WTC11 (cell line): ENCODE data around the gene TMC4. TPM values are rescaled to one million over a fixed set of nuclear protein-coding genes. Genes with fewer than 3 reads are reported as not detected.

Experiments used
- ATAC-seq: fragments of 200-7000 bp; cut with Tn5 transposase; 2 replicates; pipeline ENCODE4 v1.10.0; 2021; ENCODE audit warnings: mild to moderate bottlenecking, moderate library complexity
- CTCF ChIA-PET: fragments of 300-600 bp; sonication (Branson Sonifier 250); formaldehyde crosslinking; loops from one replicate; lab custom pipeline; 2021; ENCODE audit warnings: antibody characterized with exemption; lab: Charles Lee
- POLR2A ChIA-PET: fragments of 350-600 bp; sonication (Branson Sonifier 250); formaldehyde crosslinking; loops from one replicate; lab custom pipeline; 2021; ENCODE audit warnings: antibody characterized with exemption; lab: Charles Lee
- DNase-seq: peaks from one replicate; pipeline ENCODE4 v3.0.0; 2021; ENCODE audit warnings: low spot score
- H3K27ac Mint-ChIP-seq: 2 replicates; pipeline ENCODE4 v1.8.0; 2021; ENCODE audit warnings: mixed read lengths
- H3K27me3 Mint-ChIP-seq: 2 replicates; pipeline ENCODE4 v1.8.0; 2021; ENCODE audit warnings: low read depth, mild to moderate bottlenecking, moderate library complexity, mixed read lengths
- H3K36me3 Mint-ChIP-seq: 2 replicates; pipeline ENCODE4 v1.8.0; 2021; ENCODE audit warnings: mixed read lengths
- H3K4me1 Mint-ChIP-seq: 2 replicates; pipeline ENCODE4 v1.8.0; 2022; ENCODE audit warnings: mixed read lengths
- H3K4me3 Mint-ChIP-seq: 2 replicates; pipeline ENCODE4 v1.8.0; 2021; ENCODE audit warnings: mild to moderate bottlenecking, moderate library complexity, mixed read lengths
- H3K9me3 Mint-ChIP-seq: 2 replicates; pipeline ENCODE4 v1.8.0; 2021; ENCODE audit warnings: mixed read lengths
- ARID4B ChIP-seq: sonication (generic); formaldehyde crosslinking; IDR thresholded peaks from 2 replicates; pipeline ENCODE4 v1.8.0; 2023; ENCODE audit warnings: missing genetic modification reagents, mild to moderate bottlenecking, borderline replicate concordance
- ATF2 ChIP-seq: sonication (generic); formaldehyde crosslinking; IDR thresholded peaks from 2 replicates; pipeline ENCODE4 v1.8.1; 2022; ENCODE audit warnings: low read depth, missing genetic modification reagents, borderline replicate concordance
- CBFB ChIP-seq: sonication (generic); formaldehyde crosslinking; IDR thresholded peaks from 2 replicates; pipeline ENCODE4 v1.8.1; 2022; ENCODE audit warnings: mild to moderate bottlenecking, low read depth, missing genetic modification reagents
- E2F4 ChIP-seq: sonication (generic); formaldehyde crosslinking; IDR thresholded peaks from 2 replicates; pipeline ENCODE4 v1.8.1; 2022; ENCODE audit warnings: low read depth, mild to moderate bottlenecking, moderate library complexity, missing genetic modification reagents, borderline replicate concordance
- FOXK1 ChIP-seq: sonication (generic); formaldehyde crosslinking; IDR thresholded peaks from 2 replicates; pipeline ENCODE4 v1.8.0; 2022; ENCODE audit warnings: mild to moderate bottlenecking, moderate library complexity, missing genetic modification reagents
- FOXP1 ChIP-seq: sonication (generic); formaldehyde crosslinking; IDR thresholded peaks from 2 replicates; pipeline ENCODE4 v1.8.0; 2022; ENCODE audit warnings: missing genetic modification reagents, mild to moderate bottlenecking, moderate library complexity, borderline replicate concordance
- FOXP4 ChIP-seq: sonication (generic); formaldehyde crosslinking; IDR thresholded peaks from 2 replicates; pipeline ENCODE4 v1.8.0; 2022; ENCODE audit warnings: mild to moderate bottlenecking, missing genetic modification reagents
- HMGA2 ChIP-seq: fragments of 250-450 bp; sonication (Bioruptor Pico); IDR thresholded peaks from 2 replicates; pipeline ENCODE4 v1.4.0; 2021; ENCODE audit warnings: mild to moderate bottlenecking, moderate library complexity
- TEAD4 ChIP-seq: sonication (generic); formaldehyde crosslinking; IDR thresholded peaks from 2 replicates; pipeline ENCODE4 v1.8.0; 2022; ENCODE audit warnings: mild to moderate bottlenecking, missing genetic modification reagents
- ZBTB43 ChIP-seq: sonication (generic); formaldehyde crosslinking; IDR thresholded peaks from 2 replicates; pipeline ENCODE4 v1.8.1; 2023; ENCODE audit warnings: mild to moderate bottlenecking, missing genetic modification reagents
- ZNF121 ChIP-seq: sonication (generic); formaldehyde crosslinking; IDR thresholded peaks from 2 replicates; pipeline ENCODE4 v1.8.0; 2023; ENCODE audit warnings: missing genetic modification reagents
- ZNF219 ChIP-seq: sonication (generic); formaldehyde crosslinking; IDR thresholded peaks from 2 replicates; pipeline ENCODE4 v1.8.0; 2023; ENCODE audit warnings: missing genetic modification reagents, mild to moderate bottlenecking, borderline replicate concordance
- ZNF317 ChIP-seq: sonication (generic); formaldehyde crosslinking; IDR thresholded peaks from 2 replicates; pipeline ENCODE4 v1.8.1; 2023; ENCODE audit warnings: low read depth, mild to moderate bottlenecking, moderate library complexity, missing genetic modification reagents, borderline replicate concordance
- ZNF532 ChIP-seq: fragments of 250-450 bp; sonication (Bioruptor Pico); IDR thresholded peaks from 2 replicates; pipeline ENCODE4 v1.9.0; 2021; ENCODE audit warnings: mild to moderate bottlenecking, borderline replicate concordance
- total RNA-seq: library from RNA; stranded (reverse); gene quantifications from 3 replicates; pipeline ENCODE4 v1.2.3, GENCODE V29; 2021

The TMC4 gene
- total RNA-seq, 1 experiment from 2014 or later = 9.3 TPM

- TF ChIP-seq ARID4B (CRISPR knock-in tag) (no peak), FOXK1 (CRISPR knock-in tag) (no peak), ZBTB43 (CRISPR knock-in tag) (no peak), ZNF317 (no peak), ATF2 (CRISPR knock-in tag) (no peak), FOXP4 (CRISPR knock-in tag) (no peak), ZNF532 (CRISPR knock-in tag) (peak; percentile 63; the same call in 1 of the 2 replicates)
Observed at GRCh38 chr19:54209058-54209810, 36.3 kb upstream of the TMC4 start (continued).

- Mint-ChIP-seq H3K27ac (peak overlapping the region; percentile 97), H3K27me3 (no peaks in the 10 kb centered on the region; the same call in 1 of the 2 replicates), H3K4me3 (no peak overlapping the region), H3K36me3 (peaks cover 52% of the 10 kb centered on the region), H3K9me3 (no peaks in the 10 kb centered on the region), H3K4me1 (peaks cover 40% of the 10 kb centered on the region)
- DNase-seq (no peak), ATAC-seq (peak; percentile 18; the same call in 1 of the 2 replicates)
- ChIA-PET POLR2A (interaction anchor here (1.5 to 3.9 kb wide), 4 partner anchors 9 to 57 kb away, joined by 4 to 21 read pairs (median 7); partner anchors contain the start of genes MBOAT7, RPS9 and TSEN34), CTCF (interaction anchor here (0.8 to 2.6 kb wide), 4 partner anchors 19 to 57 kb away, joined by 4 to 14 read pairs (median 4); partner anchors contain the start of gene MBOAT7)
- no peak for TF ChIP-seq FOXP1 (CRISPR knock-in tag)
- peak; percentile 53; the same call in 1 of the 2 replicates for TF ChIP-seq ZNF219 (CRISPR knock-in tag)
- no peak for TF ChIP-seq HMGA2 (CRISPR knock-in tag)
- TF ChIP-seq E2F4 (CRISPR knock-in tag) = no peak
- TF ChIP-seq ZNF532 (CRISPR knock-in tag) = 0 out of 2 replicates have a peak, but pooled peaks have one; percentile 1
- no peak for TF ChIP-seq CBFB (CRISPR knock-in tag)
- TF ChIP-seq ZNF121 = peak; percentile 57
- TF ChIP-seq TEAD4 (CRISPR knock-in tag) = no peak
Observed at GRCh38 chr19:54208784-54209057, 35.8 kb upstream of the TMC4 start.
